IPS-15b (cell line): ENCODE measurements around the gene SRGAP2B.
"Not testable (repeated sequence)": the region's sequence is repeated elsewhere in the genome, so short reads cannot be mapped to it uniquely, and the experiment has no call there.

Source experiments
- H3K27me3 ChIP-seq: one replicate; pipeline ENCODE4 v1.6.1; 2013; ENCODE audit warnings: low read length; ENCODE audit not compliant: control insufficient read depth, insufficient read depth
- H3K36me3 ChIP-seq: one replicate; pipeline ENCODE4 v1.6.1; 2013; ENCODE audit warnings: low read length; ENCODE audit not compliant: control insufficient read depth, insufficient read depth
- H3K4me1 ChIP-seq: one replicate; pipeline ENCODE4 v1.6.1; 2013; ENCODE audit warnings: mild to moderate bottlenecking, low read length; ENCODE audit not compliant: control insufficient read depth, insufficient read depth
- H3K4me3 ChIP-seq: one replicate; pipeline ENCODE4 v1.5.1; 2013; ENCODE audit warnings: low read depth, low read length
- H3K9ac ChIP-seq: one replicate; pipeline ENCODE4 v1.6.1; 2013; ENCODE audit warnings: low read depth, mild to moderate bottlenecking, low read length
- H3K9me3 ChIP-seq: one replicate; pipeline ENCODE4 v1.6.1; 2013; ENCODE audit warnings: mild to moderate bottlenecking, low read length; ENCODE audit not compliant: control insufficient read depth, insufficient read depth

SRGAP2B gene

GRCh38 chr1:145019709-145020108 lies 75.4 kb downstream of the SRGAP2B start:
- not testable (repeated sequence) for H3K4me1 ChIP-seq, H3K4me3 ChIP-seq, H3K27me3 ChIP-seq, H3K36me3 ChIP-seq, H3K9ac ChIP-seq, H3K9me3 ChIP-seq

DNA sequence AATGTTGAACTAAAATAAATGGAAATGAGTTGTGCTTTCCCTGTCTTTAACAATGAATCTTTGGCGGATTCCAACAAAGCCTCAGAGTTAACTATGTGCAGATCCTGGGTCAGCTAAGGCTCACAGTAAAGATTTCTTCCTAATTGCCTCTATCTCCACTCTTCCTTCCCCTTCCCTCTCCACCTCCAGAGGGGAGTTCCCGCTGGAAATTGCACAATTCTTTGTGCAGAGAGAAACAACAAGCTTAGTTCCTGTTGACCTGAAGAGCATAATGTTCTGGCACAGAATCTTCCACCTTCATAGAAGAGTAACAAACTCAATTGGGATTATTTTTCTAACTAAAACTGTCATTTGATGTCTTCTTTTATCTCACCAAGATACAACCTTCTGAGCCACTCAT lies 77.4 kb downstream of the SRGAP2B start:
- not testable (repeated sequence) for H3K4me1 ChIP-seq, H3K27me3 ChIP-seq, H3K36me3 ChIP-seq, H3K9me3 ChIP-seq, H3K4me3 ChIP-seq, H3K9ac ChIP-seq

DNA sequence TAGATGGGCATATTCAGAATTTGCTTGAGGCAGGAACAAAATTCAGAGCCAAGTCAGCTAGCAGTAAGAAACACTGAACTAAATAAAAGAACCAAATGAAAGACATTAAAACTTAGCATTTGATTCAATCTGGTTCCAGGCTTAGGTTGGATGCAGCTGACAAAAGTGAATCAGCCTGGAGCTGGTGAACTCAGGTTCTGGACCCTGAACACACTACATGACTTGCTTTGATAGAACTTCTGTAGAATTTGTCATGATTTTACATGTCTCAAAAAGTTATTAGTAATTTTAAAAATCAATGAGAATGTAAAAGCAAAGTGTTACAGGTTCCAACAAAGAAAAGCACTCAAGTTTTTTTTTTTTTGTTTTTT lies 78.7 kb downstream of the SRGAP2B start:
- H3K9ac ChIP-seq, H3K36me3 ChIP-seq, H3K4me1 ChIP-seq, H3K9me3 ChIP-seq, H3K4me3 ChIP-seq, H3K27me3 ChIP-seq: not testable (repeated sequence)

DNA sequence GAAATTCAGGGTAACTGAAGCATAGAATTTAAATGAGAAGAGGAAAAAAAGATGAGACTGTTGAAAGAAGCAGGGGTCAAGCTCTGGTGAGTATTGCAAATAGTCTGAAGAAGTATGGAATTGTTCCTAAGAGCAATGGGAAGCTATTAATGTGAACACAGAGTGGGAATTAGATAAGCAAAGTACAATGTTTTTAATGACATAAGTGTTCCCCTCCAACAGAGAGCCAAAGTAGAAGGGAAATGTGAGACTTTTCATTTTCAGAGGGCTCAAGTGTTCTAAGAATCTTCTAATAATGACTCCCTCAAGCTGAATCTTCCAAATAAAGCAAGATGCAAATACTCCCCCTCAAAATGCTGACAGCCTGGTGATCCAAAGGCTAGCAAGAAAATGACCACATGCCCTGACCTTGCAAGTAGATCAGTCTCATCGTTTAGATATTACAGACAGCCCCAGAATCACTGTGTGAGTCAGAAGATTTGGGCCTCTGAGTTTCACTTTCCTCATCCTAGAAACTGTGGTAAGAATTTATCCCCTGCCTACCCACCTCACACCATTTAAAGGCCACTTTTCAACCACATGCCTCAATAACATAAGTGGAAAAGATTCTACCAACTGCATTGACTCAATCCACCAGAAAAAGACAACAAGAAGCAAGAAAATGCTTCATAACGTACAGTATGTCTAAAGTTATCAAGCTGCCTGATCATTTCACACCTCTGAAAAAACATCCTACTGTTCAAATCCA lies 79.2 kb downstream of the SRGAP2B start:
- not testable (repeated sequence) for H3K4me1 ChIP-seq, H3K36me3 ChIP-seq, H3K4me3 ChIP-seq, H3K27me3 ChIP-seq, H3K9ac ChIP-seq, H3K9me3 ChIP-seq

GRCh38 chr1:145013353-145013752 lies 81.8 kb downstream of the SRGAP2B start:
- not testable (repeated sequence) for H3K9me3 ChIP-seq, H3K9ac ChIP-seq, H3K36me3 ChIP-seq, H3K4me1 ChIP-seq, H3K27me3 ChIP-seq, H3K4me3 ChIP-seq

DNA sequence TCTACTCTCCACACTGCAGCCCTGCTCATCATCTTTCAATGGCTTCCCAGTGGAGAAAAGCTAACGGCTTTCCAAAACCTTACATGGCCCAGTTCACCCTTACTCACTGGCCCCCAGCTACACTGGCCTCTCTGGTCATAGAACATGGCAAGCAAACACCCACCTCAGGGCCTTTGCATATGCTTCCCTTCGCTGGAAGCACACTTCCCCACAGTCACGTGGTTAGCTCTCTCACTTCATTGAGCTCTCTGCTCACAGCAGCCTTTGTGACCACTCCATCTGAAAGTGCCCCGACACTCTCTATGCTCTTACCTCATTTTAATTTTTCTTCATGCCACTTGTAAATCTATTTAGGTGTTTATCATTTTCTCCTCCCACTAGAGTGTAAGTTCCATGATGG lies 83.3 kb downstream of the SRGAP2B start:
- not testable (repeated sequence) for H3K27me3 ChIP-seq

GRCh38 chr1:145010580-145010979 lies 84.5 kb downstream of the SRGAP2B start:
- H3K4me1 ChIP-seq, H3K4me3 ChIP-seq, H3K36me3 ChIP-seq, H3K9me3 ChIP-seq, H3K27me3 ChIP-seq, H3K9ac ChIP-seq: not testable (repeated sequence)

More for the DNA sequence above, 83.3 kb downstream of the SRGAP2B start:
- not testable (repeated sequence) for H3K9me3 ChIP-seq, H3K4me3 ChIP-seq, H3K36me3 ChIP-seq, H3K9ac ChIP-seq, H3K4me1 ChIP-seq

DNA sequence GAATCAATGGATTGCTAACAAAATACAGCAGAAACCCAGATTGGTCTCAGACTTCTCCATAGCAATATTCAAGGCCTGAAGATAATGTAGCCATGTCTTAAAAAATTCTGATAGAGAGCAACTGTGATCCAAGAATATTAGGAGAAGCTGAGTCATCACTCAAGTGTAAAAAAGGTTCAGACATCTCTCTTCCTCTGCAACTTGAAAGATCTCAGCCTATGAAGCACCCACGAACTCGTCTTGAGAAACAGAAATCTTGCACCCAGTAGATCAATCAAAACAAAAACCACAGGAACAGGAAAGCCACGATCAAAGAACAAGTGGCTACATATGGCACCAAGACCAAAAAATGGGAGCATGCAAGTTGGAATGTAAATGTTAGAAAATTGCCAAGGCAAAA lies 85.2 kb downstream of the SRGAP2B start:
- not testable (repeated sequence) for H3K9me3 ChIP-seq, H3K27me3 ChIP-seq, H3K4me3 ChIP-seq, H3K4me1 ChIP-seq, H3K9ac ChIP-seq, H3K36me3 ChIP-seq

DNA sequence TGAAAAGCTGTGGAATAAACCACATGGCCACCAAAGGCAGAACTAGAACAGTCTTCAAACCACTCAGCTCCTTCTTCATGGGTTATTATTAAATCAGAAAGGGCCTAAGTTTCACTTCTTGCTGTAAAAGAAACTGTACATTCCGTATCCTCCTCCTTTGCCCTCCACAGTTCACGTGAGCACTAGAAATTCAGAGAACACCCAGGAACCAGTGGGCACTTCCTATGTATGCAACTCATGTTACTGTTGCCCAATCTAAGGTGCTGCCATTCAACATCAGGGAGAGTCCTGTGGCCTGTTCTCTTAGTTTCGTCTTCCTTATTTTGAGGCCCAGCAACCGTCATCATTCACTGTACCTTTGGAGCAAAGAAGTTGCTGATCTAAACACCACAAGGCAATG lies 86.7 kb downstream of the SRGAP2B start:
- not testable (repeated sequence) for H3K9me3 ChIP-seq

GRCh38 chr1:145005142-145005541 lies 90.0 kb downstream of the SRGAP2B start:
- not testable (repeated sequence) for H3K36me3 ChIP-seq, H3K9ac ChIP-seq, H3K4me3 ChIP-seq, H3K4me1 ChIP-seq, H3K27me3 ChIP-seq, H3K9me3 ChIP-seq

More for the DNA sequence above, 86.7 kb downstream of the SRGAP2B start:
- not testable (repeated sequence) for H3K9ac ChIP-seq, H3K36me3 ChIP-seq, H3K4me3 ChIP-seq, H3K4me1 ChIP-seq, H3K27me3 ChIP-seq

- not testable (repeated sequence) for H3K4me3 ChIP-seq, H3K27me3 ChIP-seq, H3K4me1 ChIP-seq, H3K9me3 ChIP-seq, H3K36me3 ChIP-seq, H3K9ac ChIP-seq
These were observed 93.7 kb downstream of the SRGAP2B start for GRCh38 chr1:145001381-145001780.

DNA sequence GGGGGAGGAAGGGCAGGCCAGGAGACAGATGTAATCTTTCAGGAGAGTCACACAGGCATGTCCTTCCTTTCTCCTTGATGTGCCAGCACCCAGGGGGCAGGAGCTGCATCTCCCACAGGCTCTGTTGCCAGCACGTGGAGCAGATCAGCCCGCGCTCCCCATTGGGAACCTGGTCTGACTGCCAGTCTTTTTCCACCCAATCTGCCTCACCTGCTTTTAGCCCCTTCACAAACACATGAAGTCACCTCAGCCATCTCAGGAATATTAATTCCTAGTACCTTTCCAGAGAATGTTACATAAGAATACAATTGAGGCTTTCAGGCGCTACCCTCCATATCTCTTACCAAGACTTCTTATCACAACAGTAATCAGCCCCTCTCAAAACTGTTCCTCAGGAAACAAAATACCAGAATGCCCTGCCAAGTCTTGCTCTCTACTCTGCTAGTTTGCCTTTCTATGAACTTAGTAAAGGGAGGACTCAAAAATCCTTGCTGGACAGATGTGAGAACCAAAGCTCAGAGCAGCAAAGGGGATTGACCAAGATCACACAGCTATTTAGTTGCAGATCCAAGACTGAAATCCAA lies 94.3 kb downstream of the SRGAP2B start:
- H3K36me3 ChIP-seq, H3K4me1 ChIP-seq, H3K9me3 ChIP-seq, H3K4me3 ChIP-seq, H3K27me3 ChIP-seq, H3K9ac ChIP-seq: not testable (repeated sequence)
